HG03139 (cell line): ENCODE results near the gene MTG2.
"Not testable (repeated sequence)": the region's sequence is repeated elsewhere in the genome, so short reads cannot be mapped to it uniquely, and the experiment has no call there.

Experiments used
- ATAC-seq: cut with Tn5 transposase; IDR thresholded peaks from one replicate; pipeline ENCODE4 v1.9.1; 2021; ENCODE audit not compliant: unreplicated experiment

The MTG2 gene

GRCh38 chr20:62145688-62146018 is 37.2 kb upstream of the MTG2 start:
- ATAC-seq, result no peak

GRCh38 chr20:62146019-62146755 is 36.6 kb upstream of the MTG2 start:
- no peak for ATAC-seq

GRCh38 chr20:62147125-62147524 is 35.7 kb upstream of the MTG2 start:
- no peak for ATAC-seq

DNA sequence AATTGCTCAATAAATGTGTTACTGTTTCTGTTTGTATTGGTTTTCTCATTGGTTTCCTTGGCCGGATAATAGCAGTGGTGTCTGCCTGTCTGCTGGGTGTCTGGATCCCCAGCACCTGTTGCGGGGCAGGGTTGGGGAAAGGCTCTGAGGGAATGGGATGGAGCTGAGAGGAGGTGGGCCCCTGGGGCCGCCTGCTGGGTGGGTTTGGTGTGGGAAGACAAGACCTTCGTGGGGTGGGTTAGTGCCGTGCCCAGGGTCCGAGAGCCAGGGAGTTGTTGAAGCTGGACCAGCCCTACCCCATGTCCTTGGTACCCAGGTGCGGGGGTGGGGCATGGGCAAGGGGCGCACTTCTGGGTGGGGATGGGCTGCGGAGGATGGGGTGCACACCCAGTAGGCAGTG is 35.3 kb upstream of the MTG2 start:
- ATAC-seq, result no peak

DNA sequence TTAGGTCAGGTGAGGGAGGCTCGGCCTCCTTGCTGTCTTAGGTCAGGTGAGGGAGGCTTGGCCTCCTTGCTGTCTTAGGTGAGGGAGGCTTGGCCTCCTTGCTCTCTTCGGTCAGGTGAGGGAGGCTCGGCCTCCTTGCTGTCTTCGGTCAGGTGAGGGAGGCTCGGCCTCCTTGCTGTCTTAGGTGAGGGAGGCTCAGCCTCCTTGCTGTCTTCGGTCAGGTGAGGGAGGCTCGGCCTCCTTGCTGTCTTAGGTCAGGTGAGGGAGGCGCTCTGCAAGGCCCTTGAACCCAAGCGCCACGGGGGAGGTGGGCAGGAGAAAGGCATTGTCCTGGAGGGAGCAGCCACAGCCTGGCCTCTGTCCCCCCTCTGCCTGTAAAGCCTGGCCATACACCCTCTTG is 34.4 kb upstream of the MTG2 start:
- not testable (repeated sequence) for ATAC-seq

GRCh38 chr20:62148908-62149314 is 33.9 kb upstream of the MTG2 start:
- ATAC-seq, result no peak

- no peak for ATAC-seq
Observed at GRCh38 chr20:62149532-62150309, 33.1 kb upstream of the MTG2 start.

DNA sequence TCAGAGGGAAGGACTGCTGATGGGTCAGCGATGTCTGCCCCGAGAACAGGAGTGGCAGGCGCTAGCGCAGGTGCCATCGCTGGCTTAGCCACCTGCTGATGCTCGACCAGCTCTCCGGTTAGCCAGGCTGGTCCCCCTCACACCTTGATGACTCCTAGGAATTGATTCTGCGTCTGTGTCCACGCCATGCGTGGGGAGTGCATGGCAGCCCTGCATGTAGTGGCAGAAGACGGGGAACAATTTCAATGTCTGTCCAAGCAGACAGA is 32.6 kb upstream of the MTG2 start:
- ATAC-seq, result no peak

DNA sequence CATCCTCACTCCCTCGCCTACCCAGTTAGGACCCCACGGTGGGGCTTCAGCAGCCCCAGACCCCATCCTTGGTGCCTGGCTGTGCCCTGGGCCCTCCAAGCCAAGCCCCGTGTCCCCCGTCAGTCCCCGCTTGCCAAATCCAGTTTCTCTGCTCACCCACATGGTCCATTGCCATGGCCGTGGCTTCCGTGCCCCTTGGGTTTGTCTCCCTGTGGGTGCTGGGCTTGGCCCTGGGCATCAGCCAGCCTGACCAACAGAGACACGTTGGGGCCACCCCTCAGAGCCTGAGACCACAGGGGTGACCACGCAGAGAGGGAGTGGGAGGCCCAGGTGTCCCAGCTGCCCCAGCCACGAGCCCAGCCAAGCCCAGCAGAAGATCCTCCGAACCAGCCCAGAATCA is 31.6 kb upstream of the MTG2 start:
- ATAC-seq, result no peak

DNA sequence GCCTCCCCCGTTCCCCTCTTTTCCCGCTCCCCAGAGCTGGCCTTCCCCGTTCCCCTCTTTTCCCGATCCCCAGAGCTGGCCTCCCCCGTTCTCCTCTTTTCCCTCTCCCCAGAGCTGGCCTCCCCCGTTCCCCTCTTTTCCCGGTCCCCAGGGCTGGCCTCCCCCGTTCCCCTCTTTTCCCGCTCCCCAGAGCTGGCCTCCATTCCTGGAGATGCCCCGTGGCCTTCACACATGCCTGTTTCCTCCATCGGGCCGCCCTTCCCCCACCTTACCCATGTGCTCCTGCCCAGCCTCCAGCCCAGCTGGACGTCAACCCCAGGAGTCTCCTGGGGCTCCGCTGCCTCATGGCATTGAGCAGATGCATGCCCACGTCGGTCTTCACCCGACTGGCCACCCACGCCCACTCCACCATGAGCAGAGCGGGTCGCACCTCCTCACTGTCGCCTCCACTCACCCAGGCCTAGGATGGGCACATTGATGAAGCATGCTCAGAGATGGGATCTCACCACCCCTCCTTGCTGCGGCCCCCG is 30.9 kb upstream of the MTG2 start:
- no peak for ATAC-seq

DNA sequence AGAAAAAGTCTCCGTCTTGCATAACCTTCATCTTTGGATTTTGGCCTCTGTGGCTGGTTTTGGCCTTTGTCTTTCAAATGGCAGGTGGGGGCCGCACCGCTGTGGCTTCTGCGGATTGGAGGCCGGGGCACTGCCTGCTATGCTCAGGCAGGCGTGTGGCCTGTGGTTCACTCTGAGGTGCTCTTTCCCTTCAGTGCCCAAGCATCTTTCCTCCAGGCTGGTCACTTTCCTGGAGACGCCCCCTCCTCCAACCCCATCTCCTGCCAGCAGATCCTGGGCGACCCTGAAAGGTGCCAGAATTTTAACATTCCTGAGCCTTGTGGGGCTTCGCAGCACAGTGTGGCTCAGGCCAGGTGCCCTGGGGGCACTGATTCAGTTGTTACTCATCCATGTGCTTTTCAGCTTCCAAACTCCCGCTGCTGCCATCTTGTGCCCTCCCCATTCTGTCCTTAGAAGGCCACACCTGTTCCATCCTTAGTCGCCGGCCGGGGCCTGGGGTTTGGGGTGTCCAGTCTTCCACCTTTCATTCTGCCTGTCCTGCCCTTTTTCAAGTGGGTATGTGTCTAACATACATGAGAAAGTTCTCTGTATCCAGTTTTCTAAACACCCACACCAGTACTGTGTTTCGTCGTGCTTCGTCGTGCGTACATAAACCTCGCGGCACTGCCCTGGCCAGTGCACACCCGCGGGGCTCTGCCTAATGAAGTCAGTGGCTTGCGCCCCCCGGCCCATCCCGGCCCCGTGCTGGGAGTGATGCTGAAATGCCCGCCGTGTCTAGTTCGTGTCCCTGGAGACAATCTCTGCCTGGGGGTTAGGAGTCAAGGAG is 27.2 kb upstream of the MTG2 start:
- no peak for ATAC-seq

GRCh38 chr20:62156254-62156556 is 26.6 kb upstream of the MTG2 start:
- no peak for ATAC-seq

GRCh38 chr20:62156592-62157386 is 26.0 kb upstream of the MTG2 start:
- no peak for ATAC-seq

DNA sequence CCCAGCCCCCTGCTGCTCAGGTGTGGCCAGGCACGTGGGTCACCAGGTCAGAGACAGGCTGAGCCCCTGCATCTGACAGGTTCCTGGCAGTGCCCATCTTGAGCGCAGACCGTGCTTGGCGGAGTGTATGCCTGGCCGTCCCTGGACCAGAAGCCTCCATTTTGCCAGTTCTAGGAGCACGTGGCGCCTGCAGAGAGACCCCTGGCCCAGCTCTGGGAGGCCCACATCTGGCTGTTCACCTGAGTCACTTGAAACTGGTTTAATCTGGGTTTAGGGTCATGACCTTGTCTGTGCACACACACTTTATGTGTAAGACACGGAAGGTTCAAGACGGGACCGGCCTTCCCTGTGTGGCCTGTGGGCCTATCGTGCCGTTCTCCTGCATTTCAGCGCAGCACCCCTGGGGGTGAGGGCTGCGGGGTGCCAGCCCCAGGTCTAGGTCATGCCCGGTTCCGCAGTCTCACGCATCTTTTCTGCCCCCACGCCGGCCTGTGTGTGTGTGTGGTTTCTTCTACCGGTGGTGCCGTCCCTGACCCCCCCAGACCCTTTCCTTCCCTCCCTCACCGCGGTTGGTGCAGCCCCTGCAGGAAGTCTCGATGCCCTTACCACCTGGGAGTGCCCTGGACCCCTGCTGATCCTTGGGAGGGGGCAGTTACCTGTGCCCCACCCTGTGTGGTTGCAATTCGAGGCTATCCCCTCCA is 25.3 kb upstream of the MTG2 start:
- ATAC-seq, result no peak

DNA sequence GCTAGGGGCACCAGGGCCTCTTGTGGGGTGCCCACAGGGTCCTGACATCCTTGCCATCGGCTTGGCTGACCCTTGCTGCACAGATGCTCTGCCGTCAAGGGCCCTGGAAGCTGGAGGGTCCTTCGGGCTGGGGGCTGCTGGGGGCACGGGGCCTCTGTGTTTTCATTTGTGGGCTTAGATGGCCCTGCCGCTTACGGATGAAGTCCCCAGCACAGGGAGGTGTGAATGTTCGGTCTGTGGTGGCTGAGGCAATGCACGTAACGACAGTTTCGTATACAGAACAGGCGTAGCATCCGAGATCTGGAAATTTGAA is 24.8 kb upstream of the MTG2 start:
- ATAC-seq, result no peak

GRCh38 chr20:62158541-62158940 is 24.3 kb upstream of the MTG2 start:
- ATAC-seq, result no peak

GRCh38 chr20:62159052-62159451 is 23.8 kb upstream of the MTG2 start:
- no peak for ATAC-seq

- no peak for ATAC-seq
Observed at GRCh38 chr20:62159839-62160238, 23.0 kb upstream of the MTG2 start.

GRCh38 chr20:62160253-62160652 is 22.6 kb upstream of the MTG2 start:
- no peak for ATAC-seq

DNA sequence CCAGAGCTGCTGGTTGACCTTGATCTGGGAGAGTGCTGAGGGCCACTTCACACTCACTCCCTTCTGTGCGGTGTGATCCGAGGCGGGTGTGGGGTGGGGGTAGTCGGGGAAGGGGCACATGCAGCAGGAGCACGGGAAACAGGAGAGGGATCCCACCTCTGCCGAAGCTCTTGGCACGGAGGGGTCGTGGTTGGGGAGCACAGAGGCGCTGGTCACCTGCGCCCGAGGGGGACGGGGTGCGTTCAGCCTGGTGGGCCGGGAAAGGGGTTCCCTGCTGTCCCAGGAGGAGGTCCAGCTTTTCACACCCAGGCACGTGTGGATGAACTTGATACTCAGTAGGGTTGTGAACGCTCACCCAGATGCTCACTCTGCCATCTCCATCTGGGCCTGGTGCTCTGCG is 22.0 kb upstream of the MTG2 start:
- no peak for ATAC-seq

GRCh38 chr20:62161347-62161746 is 21.5 kb upstream of the MTG2 start:
- ATAC-seq, result no peak
